Keratinocyte (primary cell): ENCODE results near the gene SKIC3.

Source experiments
- CTCF ChIP-seq, 3 experiments: IDR thresholded peaks in 1 of 3; conservative IDR thresholded peaks in 1 of 3; optimal IDR thresholded peaks in 1 of 3; 2 replicates in 2 of 3; 3 replicates in 1 of 3; pipeline versions ENCODE3 to v1.5.1; 2011; ENCODE audit warnings: low read length in 3 of 3, mild to moderate bottlenecking in 3 of 3, moderate library complexity in 2 of 3, control low read depth in 1 of 3, inconsistent platforms in 1 of 3; ENCODE audit not compliant: insufficient read depth in 2 of 3; ENCODE audit errors: extremely low read depth in 1 of 3
- EZH2 ChIP-seq: IDR thresholded peaks from one replicate; pipeline ENCODE4 v1.6.1; 2012; ENCODE audit warnings: inconsistent platforms, mild to moderate bottlenecking, low read length, moderate library complexity

- TF ChIP-seq CTCF (optimal IDR thresholded peaks at IDR 0.05 in 1 of 3, IDR thresholded peaks at IDR 0.05 in 1 of 3, conservative IDR thresholded peaks at IDR 0.05 in 1 of 3; ENCODE audit: extremely low read depth in 1 of 3, insufficient read depth in 2 of 3, low read length in 3 of 3): no peak
- no peak for TF ChIP-seq EZH2
Measured at GRCh38 chr5:95595289-95595931, 40.6 kb upstream of the SKIC3 start.
